ENCODE measurements around the gene PUS1.
"Not testable (repeated sequence)": the region's sequence is repeated elsewhere in the genome, so short reads cannot be mapped to it uniquely, and the experiment has no call there.

The PUS1 gene

GRCh38 chr12:131963381-131963780 is 34.3 kb downstream of the PUS1 start:
- DNase-seq, result no peak

DNA sequence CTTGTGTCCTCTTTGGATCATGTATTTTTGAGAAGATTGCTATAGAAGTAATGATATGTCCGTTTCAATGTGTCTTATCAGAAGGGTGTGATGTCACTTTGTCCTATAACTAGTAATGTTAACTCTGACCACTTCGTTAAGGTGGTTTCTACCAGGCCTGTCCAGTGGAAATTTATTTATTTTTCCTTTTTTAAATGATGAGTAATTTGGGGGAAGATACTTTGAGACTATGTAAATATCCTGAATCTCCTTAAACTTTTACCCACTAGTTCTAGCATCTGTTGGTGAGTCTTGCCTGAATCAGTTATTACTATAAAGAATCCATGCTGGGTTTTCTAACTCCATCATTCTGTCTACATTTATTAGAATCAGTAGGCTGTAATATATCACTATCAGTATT is 36.0 kb downstream of the PUS1 start:
- no peak for DNase-seq

- DNase-seq, result no peak
These were observed 42.1 kb downstream of the PUS1 start for GRCh38 chr12:131971226-131971625.

- no peak for DNase-seq
These were observed 46.2 kb downstream of the PUS1 start for GRCh38 chr12:131975228-131975627.

DNA sequence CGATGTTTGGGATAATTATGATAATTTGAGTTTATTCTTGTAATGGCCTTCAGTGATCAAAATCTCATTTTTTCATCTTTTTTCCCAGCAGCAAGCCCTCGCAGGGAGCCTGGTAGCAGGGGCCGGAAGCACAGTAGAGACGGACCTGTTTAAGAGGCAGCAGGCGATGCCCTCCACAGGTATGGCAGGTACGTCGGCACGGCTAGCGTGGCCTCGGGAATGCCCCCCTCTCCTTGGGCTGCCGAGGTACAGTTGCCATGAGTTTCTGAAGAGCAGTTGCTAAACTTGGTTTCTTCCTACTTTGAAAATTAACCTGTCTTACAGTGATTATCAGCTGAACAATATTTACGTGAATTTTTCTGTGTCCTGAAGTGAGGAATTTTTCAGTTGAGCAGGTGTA is 50.5 kb downstream of the PUS1 start:
- no peak for DNase-seq

DNA sequence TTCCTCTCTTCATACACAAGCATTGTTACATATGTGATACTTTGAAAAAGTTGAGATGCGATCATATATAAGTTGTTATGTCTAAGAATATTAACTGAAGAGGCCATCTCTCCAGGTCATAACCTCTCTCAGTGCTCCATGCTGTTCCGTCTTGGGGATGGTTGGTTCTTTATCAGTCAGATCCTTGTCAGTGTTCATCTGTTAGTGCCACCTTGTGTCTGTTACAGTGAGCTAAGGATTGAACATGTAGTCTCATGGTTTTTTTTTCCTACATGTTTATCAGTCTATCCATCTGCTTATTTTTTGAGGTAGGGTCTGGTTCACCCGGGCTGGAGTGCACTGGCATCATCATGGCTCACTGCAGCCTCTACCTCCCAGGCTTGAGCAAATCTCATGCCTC is 51.2 kb downstream of the PUS1 start:
- no peak for DNase-seq

DNA sequence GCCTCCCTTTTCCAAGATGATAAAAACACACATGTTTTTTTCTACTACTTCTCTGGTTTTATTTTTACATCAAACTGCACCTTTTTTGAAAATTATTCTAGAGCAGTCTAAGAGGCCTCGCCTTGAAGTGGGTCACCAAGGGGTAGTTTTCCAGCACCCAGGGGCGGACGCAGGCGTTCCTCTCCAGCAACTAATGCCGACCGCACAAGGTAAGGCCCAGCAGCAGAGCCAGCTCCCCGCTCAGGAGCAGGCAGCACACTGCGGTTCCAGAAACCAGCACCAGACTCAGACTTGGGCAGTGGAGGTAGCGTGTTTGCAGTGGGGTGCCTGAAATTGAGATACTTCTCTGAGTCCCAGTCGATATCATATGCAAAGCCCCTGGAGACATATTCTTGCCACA is 52.3 kb downstream of the PUS1 start:
- DNase-seq, result no peak

DNA sequence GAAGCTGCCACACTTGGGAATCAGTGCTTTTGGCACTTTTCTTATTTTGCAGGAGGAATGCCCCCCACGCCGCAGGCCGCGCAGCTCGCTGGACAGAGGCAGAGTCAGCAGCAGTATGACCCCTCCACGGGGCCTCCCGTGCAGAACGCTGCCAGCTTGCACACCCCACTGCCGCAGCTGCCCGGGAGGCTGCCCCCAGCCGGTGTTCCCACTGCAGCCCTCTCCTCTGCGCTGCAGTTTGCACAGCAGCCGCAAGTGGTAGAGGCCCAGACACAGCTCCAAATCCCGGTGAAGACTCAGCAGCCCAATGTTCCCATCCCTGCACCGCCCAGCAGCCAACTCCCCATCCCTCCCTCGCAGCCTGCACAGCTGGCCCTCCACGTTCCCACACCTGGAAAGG is 53.0 kb downstream of the PUS1 start:
- no peak for DNase-seq

GRCh38 chr12:131983026-131983425 is 54.0 kb downstream of the PUS1 start:
- DNase-seq, result no peak

GRCh38 chr12:131983554-131983953 is 54.5 kb downstream of the PUS1 start:
- DNase-seq, result no peak

- no peak for DNase-seq
These were observed 55.3 kb downstream of the PUS1 start for GRCh38 chr12:131984334-131984733.

DNA sequence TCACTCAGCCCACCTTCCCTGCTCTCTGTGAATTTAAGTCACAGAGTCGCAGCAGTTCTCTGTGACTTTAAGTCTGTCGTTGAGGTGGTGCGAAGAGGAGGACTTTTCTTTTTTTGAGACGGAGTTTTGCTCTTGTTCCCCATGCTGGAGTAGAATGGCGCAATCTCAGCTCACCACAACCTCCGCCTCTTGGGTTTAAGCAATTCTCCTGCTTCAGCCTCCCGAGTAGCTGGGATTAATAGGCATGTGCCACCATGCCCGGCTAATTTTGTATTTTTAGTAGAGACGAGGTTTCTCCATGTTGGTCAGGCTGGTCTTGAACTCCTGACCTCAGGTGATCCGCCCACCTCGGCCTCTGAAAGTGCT is 56.4 kb downstream of the PUS1 start:
- not testable (repeated sequence) for DNase-seq

DNA sequence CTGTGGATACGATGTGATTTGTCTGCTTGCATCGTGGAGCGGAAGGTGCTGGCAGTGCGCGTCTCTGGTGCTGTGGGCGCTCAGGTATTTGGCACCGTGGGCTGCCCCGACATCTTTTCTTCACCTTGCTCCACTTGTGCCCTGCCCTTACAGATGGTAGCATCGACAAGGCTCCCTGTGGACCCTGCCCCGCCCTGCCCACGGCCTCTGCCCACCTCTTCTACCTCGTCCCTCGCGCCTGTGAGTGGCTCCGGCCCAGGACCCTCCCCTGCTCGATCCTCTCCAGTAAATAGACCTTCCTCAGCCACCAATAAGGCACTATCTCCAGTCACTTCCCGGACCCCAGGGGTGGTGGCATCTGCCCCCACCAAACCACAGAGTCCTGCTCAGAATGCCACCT is 57.3 kb downstream of the PUS1 start:
- no peak for DNase-seq

GRCh38 chr12:131986910-131987309 is 57.8 kb downstream of the PUS1 start:
- DNase-seq, result no peak

DNA sequence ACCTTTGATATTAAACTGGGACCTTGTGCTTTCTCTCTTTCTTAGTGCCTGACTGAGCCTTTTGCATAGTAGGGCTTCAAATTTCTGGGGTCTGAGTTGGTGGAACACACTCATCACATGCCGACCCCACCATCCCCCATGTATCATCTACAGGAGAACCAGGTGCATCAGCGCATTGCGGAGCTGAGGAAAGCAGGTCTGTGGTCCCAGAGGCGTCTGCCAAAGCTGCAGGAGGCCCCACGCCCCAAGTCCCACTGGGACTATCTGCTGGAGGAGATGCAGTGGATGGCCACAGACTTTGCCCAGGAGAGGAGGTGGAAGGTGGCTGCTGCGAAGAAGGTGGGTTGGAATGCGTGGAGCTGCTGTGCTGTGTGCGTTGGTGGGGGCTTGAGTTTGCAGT is 58.5 kb downstream of the PUS1 start:
- no peak for DNase-seq

GRCh38 chr12:131988054-131988796 is 59.1 kb downstream of the PUS1 start:
- no peak for DNase-seq

- DNase-seq, result no peak
These were observed 59.9 kb downstream of the PUS1 start for GRCh38 chr12:131989021-131989420.

GRCh38 chr12:131990066-131990979 is 61.2 kb downstream of the PUS1 start:
- DNase-seq, result no peak

- no peak for DNase-seq
These were observed 61.9 kb downstream of the PUS1 start for GRCh38 chr12:131990980-131991305.

DNA sequence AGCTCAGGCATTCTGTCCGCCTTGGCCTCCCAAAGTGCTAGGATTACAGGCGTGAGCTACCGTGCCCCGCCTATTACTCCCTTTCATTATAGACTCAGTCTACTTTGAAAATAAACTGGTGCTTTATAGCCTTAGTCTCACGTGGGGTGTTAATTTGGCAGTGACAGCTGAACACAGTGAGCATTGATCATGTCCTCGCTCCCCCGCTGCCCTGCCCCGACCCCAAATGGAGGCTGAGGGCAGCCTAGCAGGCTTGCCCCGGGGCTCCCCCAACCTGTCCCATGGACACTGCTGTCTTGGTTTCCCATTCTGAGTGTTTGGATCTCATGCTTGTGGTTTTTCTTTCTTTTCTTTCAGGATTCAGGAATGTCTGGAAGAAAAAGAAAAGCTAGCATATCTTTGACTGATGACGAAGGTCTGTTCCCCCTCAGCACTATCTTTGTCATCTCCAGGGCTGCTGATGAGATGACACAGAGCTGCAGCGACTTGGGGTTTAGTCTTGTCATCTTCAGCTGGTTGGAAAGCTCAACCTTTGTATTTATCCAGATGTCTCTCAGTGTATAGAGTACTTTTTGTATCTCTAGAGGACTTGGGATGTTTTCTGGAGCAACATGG is 62.8 kb downstream of the PUS1 start:
- no peak for DNase-seq

DNA sequence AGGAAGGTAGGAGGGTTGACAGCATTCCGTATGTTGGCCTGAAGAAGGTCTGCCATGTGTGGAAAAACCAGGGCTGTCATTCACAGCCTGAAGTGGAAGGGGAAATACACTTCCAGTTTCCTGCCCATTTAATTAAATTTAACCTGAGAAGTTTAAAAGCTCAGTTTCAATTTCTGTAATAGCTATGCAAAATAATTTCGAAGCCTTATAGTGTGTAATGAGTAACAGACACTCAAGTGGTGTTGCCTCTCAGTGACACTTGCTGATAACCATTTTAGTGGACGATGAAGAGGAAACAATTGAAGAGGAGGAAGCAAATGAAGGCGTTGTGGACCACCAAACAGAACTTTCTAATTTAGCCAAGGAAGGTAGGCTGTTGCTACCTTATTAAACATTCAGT is 65.5 kb downstream of the PUS1 start:
- no peak for DNase-seq

Measured in 8988T (cell line).